Skeletal muscle satellite cell (primary cell): Measurements from ENCODE around the gene OPN4.

ENCODE experiments used
- H3K27me3 ChIP-seq: 2 replicates; pipeline ENCODE4 v1.7.0; 2013; ENCODE audit warnings: low read length; ENCODE audit not compliant: control insufficient read depth, insufficient read depth
- H3K36me3 ChIP-seq: 2 replicates; pipeline ENCODE4 v1.7.0; 2013; ENCODE audit warnings: mild to moderate bottlenecking, control low read depth, low read length; ENCODE audit not compliant: insufficient read depth
- H3K4me1 ChIP-seq: 2 replicates; pipeline ENCODE4 v1.7.0; 2013; ENCODE audit warnings: low read length; ENCODE audit not compliant: control insufficient read depth, insufficient read depth
- H3K4me2 ChIP-seq: 2 replicates; pipeline ENCODE4 v1.7.0; 2013; ENCODE audit warnings: mild to moderate bottlenecking, low read length
- H3K4me3 ChIP-seq: 2 replicates; pipeline ENCODE4 v1.7.0; 2013; ENCODE audit warnings: low read length
- H3K9ac ChIP-seq: 2 replicates; pipeline ENCODE4 v1.7.0; 2013; ENCODE audit warnings: mild to moderate bottlenecking, low read depth, low read length, moderate library complexity
- H3K9me3 ChIP-seq: replicated peaks from 2 replicates; pipeline ENCODE4 v1.7.0; 2013; ENCODE audit warnings: mild to moderate bottlenecking, control low read depth, low read length

OPN4 gene

GRCh38 chr10:86665218-86665607, 10.9 kb downstream of the OPN4 start:
- H3K4me1 ChIP-seq, result peaks cover 27% of the 10 kb centered on the region
- no peaks in the 10 kb centered on the region for H3K9me3 ChIP-seq
- no peaks in the 10 kb centered on the region for H3K36me3 ChIP-seq
- H3K4me3 ChIP-seq, result no peak overlapping the region
- H3K9ac ChIP-seq, result no peak overlapping the region
- no peak overlapping the region for H3K4me2 ChIP-seq
- no peaks in the 10 kb centered on the region for H3K27me3 ChIP-seq

DNA sequence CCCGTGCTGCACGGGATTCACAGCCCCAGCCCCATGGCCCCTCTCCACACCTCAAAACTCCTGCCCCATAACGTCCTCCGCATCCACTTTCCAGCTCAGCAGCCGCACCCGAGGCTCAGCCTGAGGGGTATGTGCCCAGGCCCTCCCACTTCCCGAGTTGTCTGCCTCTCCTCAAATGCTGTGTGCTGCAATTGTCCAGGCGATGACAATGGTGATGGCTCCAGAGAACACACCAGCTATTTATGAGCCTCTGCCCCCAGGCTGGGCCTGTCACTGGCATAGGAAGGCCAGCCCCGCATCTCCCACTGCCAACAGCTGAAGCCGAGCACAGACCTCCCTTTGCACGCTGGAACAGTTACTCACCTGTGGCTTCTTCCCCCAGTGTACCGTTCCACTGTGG, 11.5 kb downstream of the OPN4 start:
- no peak overlapping the region for H3K4me2 ChIP-seq
- no peak overlapping the region for H3K4me3 ChIP-seq
- H3K4me1 ChIP-seq, result peaks cover 27% of the 10 kb centered on the region
- H3K9ac ChIP-seq, result no peak overlapping the region
- H3K9me3 ChIP-seq, result no peaks in the 10 kb centered on the region
- H3K36me3 ChIP-seq, result no peaks in the 10 kb centered on the region
- no peaks in the 10 kb centered on the region for H3K27me3 ChIP-seq

DNA sequence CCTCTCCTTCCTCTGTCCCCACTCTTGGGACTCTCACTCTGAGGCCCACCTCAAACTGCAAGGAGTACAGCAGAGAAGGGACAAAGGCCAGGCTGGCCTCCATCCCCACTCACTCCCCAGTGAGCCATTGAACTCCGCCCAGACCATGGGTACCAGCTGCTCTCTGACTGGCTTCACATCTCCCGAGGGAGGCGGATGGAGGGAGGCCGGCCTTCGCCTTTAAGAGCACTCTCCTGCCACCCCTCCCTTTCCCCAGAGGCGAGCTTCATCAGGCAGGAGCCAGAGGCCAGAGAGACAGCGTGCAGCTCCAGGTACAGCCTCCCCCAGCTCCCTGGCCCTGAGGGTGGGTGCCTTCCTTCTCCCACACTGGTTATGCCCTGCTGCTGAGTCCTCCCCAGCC, 12.2 kb downstream of the OPN4 start:
- Histone ChIP-seq H3K27me3 (no peaks in the 10 kb centered on the region), H3K9ac (no peak overlapping the region), H3K4me2 (no peak overlapping the region), H3K4me3 (no peak overlapping the region), H3K9me3 (no peaks in the 10 kb centered on the region), H3K36me3 (no peaks in the 10 kb centered on the region), H3K4me1 (peaks cover 27% of the 10 kb centered on the region)

- Histone ChIP-seq H3K27me3 (no peaks in the 10 kb centered on the region), H3K36me3 (no peaks in the 10 kb centered on the region), H3K9me3 (no peaks in the 10 kb centered on the region), H3K9ac (no peak overlapping the region), H3K4me3 (no peak overlapping the region), H3K4me1 (peaks cover 27% of the 10 kb centered on the region), H3K4me2 (no peak overlapping the region)
Observed at GRCh38 chr10:86667421-86668181, 13.3 kb downstream of the OPN4 start.

DNA sequence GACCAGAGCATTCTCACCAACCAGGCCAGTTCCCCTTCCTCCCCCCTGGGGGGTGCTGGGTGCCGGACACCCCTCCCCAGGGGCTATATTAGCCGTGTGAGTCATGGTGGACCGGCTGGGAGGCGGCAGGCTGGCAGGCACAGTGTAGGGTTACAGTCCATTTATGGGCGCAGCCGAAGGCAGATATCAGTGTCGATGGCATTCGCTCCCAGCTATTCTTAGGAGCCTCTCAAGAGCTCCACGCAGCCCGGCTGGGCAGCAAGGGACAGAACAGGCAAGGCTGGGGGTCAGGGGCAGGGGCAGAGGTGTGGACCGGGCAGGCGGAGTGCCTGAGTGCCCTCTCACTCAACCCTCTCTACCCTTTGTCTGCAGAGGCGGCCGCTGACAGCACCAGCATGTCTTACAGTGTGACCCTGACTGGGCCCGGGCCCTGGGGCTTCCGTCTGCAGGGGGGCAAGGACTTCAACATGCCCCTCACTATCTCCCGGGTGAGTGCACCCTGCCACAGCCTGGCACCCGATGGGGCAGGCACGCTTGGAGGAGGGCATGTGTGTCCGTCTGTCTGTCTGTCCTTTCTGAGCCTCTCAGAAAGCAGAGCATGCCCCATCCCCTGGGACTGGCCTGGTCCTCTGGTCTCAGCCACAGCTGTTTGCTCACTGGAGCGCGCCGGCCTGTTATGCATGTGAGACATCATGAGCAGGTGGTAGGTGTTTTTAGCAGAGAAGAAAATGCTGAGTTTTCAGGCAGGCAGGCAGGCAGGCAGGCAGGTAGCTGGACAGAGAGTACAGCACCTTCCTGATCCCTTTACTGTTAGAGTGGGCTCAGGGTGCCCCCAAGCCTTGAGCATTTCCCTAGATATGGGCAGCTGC, 14.2 kb downstream of the OPN4 start, which contains the start of gene LDB3:
Gene LDB3 (plus strand): TSS at position 215 of the 869 bp plus-strand sequence. CDS start 181 bp downstream, at position 396.
- Histone ChIP-seq H3K4me1 (peaks cover 30% of the 10 kb centered on the region), H3K9me3 (no peaks in the 10 kb centered on the region), H3K4me3 (no peak within 1 kb of the TSS), H3K36me3 (no peaks in the 10 kb centered on the region), H3K9ac (no peak within 1 kb of the TSS), H3K4me2 (peak within 1 kb of the TSS; percentile 54), H3K27me3 (no peaks in the 10 kb centered on the region)

DNA sequence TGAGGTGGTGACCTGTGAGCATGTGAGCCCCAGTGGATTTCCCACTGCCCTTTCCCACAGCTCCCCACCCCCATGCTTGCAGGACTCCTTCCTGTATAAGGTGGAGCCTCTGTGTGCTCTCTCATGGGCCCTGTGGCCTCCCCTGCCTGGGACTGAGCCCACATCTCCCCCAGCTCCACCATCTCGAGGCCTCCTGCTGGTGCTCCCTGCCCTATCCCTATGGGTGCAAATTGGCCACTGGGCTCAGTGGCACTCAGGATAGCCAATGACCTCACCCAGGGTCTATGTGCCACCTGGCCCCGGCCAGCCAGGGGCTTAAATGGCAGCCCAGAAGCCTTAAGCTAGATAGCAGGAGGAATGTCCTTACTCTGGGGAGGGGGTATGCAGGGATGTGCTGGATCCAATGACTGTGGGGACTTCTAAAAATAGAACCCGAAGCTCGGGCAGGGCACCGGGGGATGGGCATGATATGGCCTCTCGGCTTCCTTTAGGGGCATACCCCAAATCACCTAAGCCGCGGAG, 16.0 kb downstream of the OPN4 start:
- Histone ChIP-seq H3K4me1 (peaks cover 35% of the 10 kb centered on the region), H3K9me3 (no peaks in the 10 kb centered on the region), H3K4me3 (no peak overlapping the region), H3K36me3 (no peaks in the 10 kb centered on the region), H3K4me2 (no peak overlapping the region), H3K9ac (no peak overlapping the region), H3K27me3 (peaks cover 5% of the 10 kb centered on the region)

DNA sequence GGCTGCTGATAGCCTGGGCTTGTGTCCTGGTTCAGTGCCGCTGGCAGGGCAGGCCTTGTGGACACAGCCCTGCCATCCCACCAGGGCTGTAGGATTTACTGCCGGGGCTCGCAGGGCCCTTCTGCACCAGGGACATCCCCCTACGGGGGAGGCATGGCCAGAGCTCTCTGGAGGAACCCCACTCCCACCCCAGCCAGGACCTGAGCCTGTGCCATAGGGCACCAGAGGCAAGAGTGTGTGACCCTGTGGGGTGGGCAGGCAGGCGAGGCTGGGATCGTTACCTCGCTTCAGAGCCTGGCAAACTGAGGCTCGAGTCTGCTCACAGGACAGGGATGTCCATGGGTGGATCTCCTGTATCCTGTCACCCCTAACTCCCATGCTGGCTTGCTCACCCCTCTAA, 16.5 kb downstream of the OPN4 start:
- Histone ChIP-seq H3K27me3 (peaks cover 5% of the 10 kb centered on the region), H3K9ac (no peak overlapping the region), H3K9me3 (no peaks in the 10 kb centered on the region), H3K4me3 (no peak overlapping the region), H3K4me2 (no peak overlapping the region), H3K4me1 (peaks cover 35% of the 10 kb centered on the region), H3K36me3 (no peaks in the 10 kb centered on the region)

- Histone ChIP-seq H3K4me1 (peaks cover 35% of the 10 kb centered on the region), H3K9me3 (no peaks in the 10 kb centered on the region), H3K9ac (no peak overlapping the region), H3K36me3 (no peaks in the 10 kb centered on the region), H3K27me3 (peaks cover 5% of the 10 kb centered on the region), H3K4me2 (no peak overlapping the region), H3K4me3 (no peak overlapping the region)
Observed at GRCh38 chr10:86671419-86671818, 17.1 kb downstream of the OPN4 start.

DNA sequence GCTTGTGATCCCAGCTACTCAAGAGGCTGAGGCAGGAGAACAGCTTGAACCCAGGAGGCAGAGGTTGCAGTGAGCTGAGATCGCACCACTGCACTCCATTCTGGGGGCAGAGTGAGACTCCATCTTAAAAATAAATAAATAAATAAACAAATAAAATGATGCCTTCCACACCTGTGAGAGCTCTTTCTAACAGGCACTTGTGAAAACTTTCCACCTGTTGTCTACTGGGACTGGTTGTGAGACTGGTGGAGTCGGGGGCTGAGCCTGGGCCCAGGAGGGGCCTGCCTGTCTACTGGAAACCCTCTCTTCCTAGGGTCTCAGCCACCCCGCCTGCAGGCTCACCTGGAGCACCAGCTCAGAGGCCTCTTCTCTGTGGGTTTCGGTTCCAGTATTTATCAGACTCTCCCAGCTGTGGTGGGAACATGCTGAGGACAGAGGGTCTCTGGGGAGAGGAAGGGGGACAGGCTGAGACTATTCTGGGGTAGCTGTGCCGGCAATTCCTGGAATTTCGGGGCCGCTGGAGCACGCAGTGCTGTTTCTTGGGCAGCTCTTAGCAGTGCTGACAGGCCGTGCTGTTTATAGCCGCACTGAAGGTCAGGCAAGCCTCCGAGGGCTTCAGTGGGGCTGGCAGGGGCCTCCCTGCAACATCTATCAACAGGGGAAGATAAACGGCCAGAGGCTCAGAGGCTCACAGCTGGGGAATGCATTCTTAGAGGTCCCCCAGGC, 17.8 kb downstream of the OPN4 start:
- Histone ChIP-seq H3K9me3 (no peaks in the 10 kb centered on the region), H3K36me3 (no peaks in the 10 kb centered on the region), H3K4me2 (no peak overlapping the region), H3K4me3 (no peak overlapping the region), H3K4me1 (peaks cover 35% of the 10 kb centered on the region), H3K9ac (no peak overlapping the region), H3K27me3 (peaks cover 5% of the 10 kb centered on the region)

DNA sequence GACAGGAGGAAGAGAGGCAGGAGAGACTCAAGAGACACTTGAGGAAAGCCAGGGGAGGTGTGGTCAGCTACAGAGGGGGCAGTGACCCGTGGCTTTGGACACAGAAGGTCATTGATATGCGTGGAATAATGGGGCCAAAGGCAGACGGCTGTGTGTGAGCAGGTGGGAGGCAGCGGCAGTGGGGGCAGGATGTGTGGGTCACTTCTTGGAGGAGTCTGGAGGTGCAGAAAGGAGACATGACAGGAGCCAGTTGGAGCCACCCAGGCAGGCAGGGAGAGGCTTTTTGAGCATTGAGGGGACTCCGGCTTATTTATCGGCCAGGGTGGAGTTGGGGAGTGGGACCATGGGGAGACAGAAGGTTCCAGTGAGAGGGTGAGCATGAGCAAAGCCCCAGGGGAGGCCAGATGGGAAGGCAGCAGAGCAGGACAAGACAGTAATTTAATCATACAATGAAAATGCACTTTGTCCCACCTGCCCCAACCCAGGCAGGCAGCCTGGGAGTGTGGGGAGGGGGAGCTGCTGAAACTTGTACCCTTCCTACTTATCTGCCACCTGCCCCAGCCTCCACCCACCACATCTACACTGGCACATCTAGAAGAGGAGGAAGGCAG, 19.0 kb downstream of the OPN4 start:
- peaks cover 5% of the 10 kb centered on the region for H3K27me3 ChIP-seq
- H3K4me3 ChIP-seq, result no peak overlapping the region
- no peak overlapping the region for H3K4me2 ChIP-seq
- H3K9me3 ChIP-seq, result no peaks in the 10 kb centered on the region
- no peaks in the 10 kb centered on the region for H3K36me3 ChIP-seq
- H3K4me1 ChIP-seq, result peaks cover 27% of the 10 kb centered on the region
- H3K9ac ChIP-seq, result no peak overlapping the region
